SK-N-MC (cell line): ENCODE measurements around the gene RASSF8.

Experiments used
- EZH2 ChIP-seq: fragments of 200-600 bp; sonication (generic); IDR thresholded peaks from one replicate; pipeline ENCODE4 v1.6.1; 2017; ENCODE audit warnings: antibody characterized with exemption
- POLR2AphosphoS5 ChIP-seq: IDR thresholded peaks from 2 replicates; pipeline ENCODE4 v1.6.1; 2012; ENCODE audit warnings: mild to moderate bottlenecking, low read depth, low read length, borderline replicate concordance

GRCh38 chr12:25994901-25995625, 36.6 kb downstream of the RASSF8 start:
- TF ChIP-seq POLR2AphosphoS5: no peak
- no peak for TF ChIP-seq EZH2
